PC-9 (cell line): ENCODE results near the gene LAMB1. TPM values are rescaled to one million over a fixed set of nuclear protein-coding genes. Genes with fewer than 3 reads are reported as not detected.

Experiments
- BruUV-seq: library from RNA; stranded (reverse); fragments of 400-500 nt; replicated peaks from 2 replicates; lab custom pipeline; 2021; lab: Mats Ljungman, UMichigan
- CTCF ChIA-PET: fragments of 300-600 bp; sonication (Branson Sonifier 250); formaldehyde crosslinking; loops from one replicate; lab custom pipeline; 2022; ENCODE audit warnings: antibody characterized with exemption; lab: Charles Lee
- POLR2A ChIA-PET: fragments of 300-600 bp; sonication (Branson Sonifier 250); formaldehyde crosslinking; loops from one replicate; lab custom pipeline; 2022; ENCODE audit warnings: antibody characterized with exemption; ENCODE audit not compliant: unreplicated experiment; lab: Charles Lee
- DNase-seq, 2 experiments: peaks; one replicate each; pipeline versions ENCODE4 v3.0.0 to v3.0.0-alpha.2; 2015 to 2022; ENCODE audit warnings: mixed read lengths in 1 of 2
- H2AFZ ChIP-seq: fragments of 200-600 bp; sonication (generic); 2 replicates; pipeline ENCODE4 v1.8.1; 2017; ENCODE audit warnings: antibody characterized with exemption
- H3F3A ChIP-seq: fragments of 200-600 bp; sonication (generic); 2 replicates; pipeline ENCODE4 v1.8.1; 2017; ENCODE audit warnings: antibody characterized with exemption, mild to moderate bottlenecking, low read depth; ENCODE audit not compliant: insufficient read depth
- H3K27ac ChIP-seq: fragments of 200-600 bp; sonication (generic); 2 replicates; pipeline ENCODE4 v1.6.1; 2016; ENCODE audit warnings: mixed run types
- H3K27me3 ChIP-seq: fragments of 200-600 bp; sonication (generic); 2 replicates; pipeline ENCODE4 v1.6.1; 2016; ENCODE audit warnings: low read depth, mixed run types; ENCODE audit not compliant: insufficient read depth
- H3K36me3 ChIP-seq: fragments of 200-600 bp; sonication (generic); 2 replicates; pipeline ENCODE4 v1.6.1; 2016; ENCODE audit warnings: low read depth, mixed run types
- H3K4me1 ChIP-seq: fragments of 200-600 bp; sonication (generic); replicated peaks from 2 replicates; pipeline ENCODE4 v1.6.1; 2016; ENCODE audit warnings: mixed run types; ENCODE audit not compliant: insufficient read depth
- H3K4me2 ChIP-seq: fragments of 200-600 bp; sonication (generic); 2 replicates; pipeline ENCODE4 v1.6.1; 2017; ENCODE audit warnings: mixed run types
- H3K4me3 ChIP-seq: fragments of 200-600 bp; sonication (generic); 2 replicates; pipeline ENCODE4 v1.6.1; 2016; ENCODE audit warnings: mixed run types
- H3K79me2 ChIP-seq: fragments of 200-600 bp; sonication (generic); 2 replicates; pipeline ENCODE4 v1.6.1; 2017; ENCODE audit warnings: low read depth, mixed run types
- H3K9me2 ChIP-seq: fragments of 200-600 bp; sonication (generic); 2 replicates; pipeline ENCODE4 v1.8.1; 2017; ENCODE audit warnings: mild to moderate bottlenecking; ENCODE audit not compliant: insufficient read depth
- H3K9me3 ChIP-seq: fragments of 200-600 bp; sonication (generic); 2 replicates; pipeline ENCODE4 v1.8.1; 2016; ENCODE audit warnings: low read depth; ENCODE audit not compliant: insufficient read depth
- H4K20me1 ChIP-seq: fragments of 200-600 bp; sonication (generic); 2 replicates; pipeline ENCODE4 v1.8.1; 2017; ENCODE audit not compliant: insufficient read depth
- EZH2 ChIP-seq: fragments of 200-600 bp; sonication (generic); IDR thresholded peaks from 2 replicates; pipeline ENCODE4 v1.8.0; 2017; ENCODE audit warnings: antibody characterized with exemption, low read depth
- intact Hi-C: fragments of 100-400 bp; cut with micrococcal nuclease; formaldehyde crosslinking; loops from one replicate; pipeline ENCODE4 v1.10.0; 2022; ENCODE audit not compliant: unreplicated experiment
- total RNA-seq: library from RNA; stranded (reverse); gene quantifications from 2 replicates; pipeline ENCODE4 v1.2.3, GENCODE V29; 2021
- TF ChIP-seq, protein P1 (sequence below): fragments of 200-600 bp; sonication (generic); conservative IDR thresholded peaks from 2 replicates; pipeline ENCODE4 v1.6.1; 2017; ENCODE audit warnings: mixed run types, antibody characterized with exemption, mild to moderate bottlenecking, moderate library complexity

Gene LAMB1
- total RNA-seq, 1 experiment from 2014 or later: 236 TPM

DNA sequence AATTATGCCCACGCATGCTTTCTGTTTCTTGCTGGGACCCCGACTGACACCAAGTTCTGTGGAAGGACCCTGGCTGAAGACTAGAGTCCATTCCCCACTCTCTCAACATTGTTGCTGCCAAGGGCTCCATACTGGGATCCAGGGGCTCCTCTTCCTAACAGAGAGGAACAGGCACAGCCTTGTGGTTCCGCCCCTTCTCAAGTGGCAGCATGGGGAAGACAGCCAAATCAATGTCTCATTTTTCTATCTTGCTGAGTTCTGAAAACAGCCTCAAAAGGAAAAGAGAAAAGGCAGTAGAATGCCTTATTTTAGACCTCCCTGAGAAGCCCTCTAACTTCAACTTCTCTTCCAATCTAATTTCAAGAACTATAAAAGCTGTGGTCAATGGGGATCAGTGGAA is 23.7 kb upstream of the LAMB1 start:
- Histone ChIP-seq H3K9me2 (no peaks in the 10 kb centered on the region), H3K4me3 (no peak overlapping the region), H3K79me2 (no peaks in the 10 kb centered on the region), H3K9me3 (no peaks in the 10 kb centered on the region), H2AFZ (no peak overlapping the region), H3K27me3 (no peaks in the 10 kb centered on the region), H4K20me1 (no peaks in the 10 kb centered on the region), H3K4me2 (no peak overlapping the region), H3F3A (no peaks in the 10 kb centered on the region), H3K27ac (no peak overlapping the region), H3K4me1 (peaks cover 27% of the 10 kb centered on the region), H3K36me3 (no peaks in the 10 kb centered on the region)
- no peak for DNase-seq
- ChIA-PET CTCF (interaction anchor here (0.6 kb wide), 1 partner anchor 62 kb away, joined by 4 read pairs; no protein-coding TSS in a partner anchor), POLR2A (no interaction called here)
- TF ChIP-seq, protein P1, sequence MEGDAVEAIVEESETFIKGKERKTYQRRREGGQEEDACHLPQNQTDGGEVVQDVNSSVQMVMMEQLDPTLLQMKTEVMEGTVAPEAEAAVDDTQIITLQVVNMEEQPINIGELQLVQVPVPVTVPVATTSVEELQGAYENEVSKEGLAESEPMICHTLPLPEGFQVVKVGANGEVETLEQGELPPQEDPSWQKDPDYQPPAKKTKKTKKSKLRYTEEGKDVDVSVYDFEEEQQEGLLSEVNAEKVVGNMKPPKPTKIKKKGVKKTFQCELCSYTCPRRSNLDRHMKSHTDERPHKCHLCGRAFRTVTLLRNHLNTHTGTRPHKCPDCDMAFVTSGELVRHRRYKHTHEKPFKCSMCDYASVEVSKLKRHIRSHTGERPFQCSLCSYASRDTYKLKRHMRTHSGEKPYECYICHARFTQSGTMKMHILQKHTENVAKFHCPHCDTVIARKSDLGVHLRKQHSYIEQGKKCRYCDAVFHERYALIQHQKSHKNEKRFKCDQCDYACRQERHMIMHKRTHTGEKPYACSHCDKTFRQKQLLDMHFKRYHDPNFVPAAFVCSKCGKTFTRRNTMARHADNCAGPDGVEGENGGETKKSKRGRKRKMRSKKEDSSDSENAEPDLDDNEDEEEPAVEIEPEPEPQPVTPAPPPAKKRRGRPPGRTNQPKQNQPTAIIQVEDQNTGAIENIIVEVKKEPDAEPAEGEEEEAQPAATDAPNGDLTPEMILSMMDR: no peak
- TF ChIP-seq EZH2: no peak
- BruUV-seq: no TSS peak
- intact Hi-C loops: no loop called here

DNA sequence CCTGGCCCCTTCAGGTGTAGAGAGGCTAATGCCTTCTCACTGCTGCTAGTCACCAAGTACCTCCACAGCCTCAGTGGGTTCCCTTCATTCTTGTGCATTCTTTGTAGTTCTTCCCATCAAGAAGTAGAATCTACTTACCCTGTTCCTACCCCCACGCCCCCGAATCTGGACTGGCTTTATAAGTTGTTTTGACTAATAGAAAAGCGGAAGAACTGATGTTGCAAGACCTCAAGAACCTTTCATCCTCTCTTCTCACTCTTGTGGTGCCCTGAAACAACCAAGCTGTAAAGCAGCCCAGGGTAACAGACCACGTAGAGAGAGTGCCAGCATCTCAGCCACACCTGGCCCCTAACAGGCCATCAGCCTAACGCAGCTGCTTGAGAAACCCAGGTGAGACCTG is 23.2 kb upstream of the LAMB1 start:
- CTCF ChIA-PET: no interaction called here

DNA sequence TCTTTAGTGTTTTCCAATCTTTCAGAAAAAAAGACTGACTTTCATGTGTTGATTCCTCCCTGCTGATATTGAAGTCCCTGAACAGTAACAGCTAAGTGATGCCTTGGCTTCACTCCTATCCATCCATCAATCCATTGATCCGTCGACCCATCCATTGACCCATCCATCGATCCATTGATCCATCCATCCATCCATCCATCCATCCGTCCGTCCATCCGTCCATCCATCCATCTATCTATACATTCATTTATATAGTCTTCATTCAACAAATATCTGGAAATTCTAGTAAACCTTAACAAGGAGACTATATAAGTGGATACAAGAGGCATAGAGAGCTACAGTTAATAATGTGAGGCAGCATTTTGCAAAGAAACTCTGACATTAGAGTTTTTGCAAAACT is 21.6 kb upstream of the LAMB1 start:
- POLR2A ChIA-PET: no interaction called here

More for the DNA sequence above, 23.2 kb upstream of the LAMB1 start:
- Histone ChIP-seq H2AFZ (no peak overlapping the region), H3F3A (no peaks in the 10 kb centered on the region), H3K27me3 (no peaks in the 10 kb centered on the region), H3K4me2 (no peak overlapping the region), H3K36me3 (no peaks in the 10 kb centered on the region), H3K4me1 (peaks cover 27% of the 10 kb centered on the region), H3K4me3 (no peak overlapping the region), H4K20me1 (no peaks in the 10 kb centered on the region), H3K9me2 (no peaks in the 10 kb centered on the region), H3K9me3 (no peaks in the 10 kb centered on the region), H3K79me2 (no peaks in the 10 kb centered on the region), H3K27ac (no peak overlapping the region)
- no TSS peak for BruUV-seq
- TF ChIP-seq, protein P1: no peak
- no peak for TF ChIP-seq EZH2
- POLR2A ChIA-PET: no interaction called here
- intact Hi-C loops: no loop called here
- no peak for DNase-seq

More for the DNA sequence above, 21.6 kb upstream of the LAMB1 start:
- H3K4me2 ChIP-seq: no peak overlapping the region
- H3K79me2 ChIP-seq: no peaks in the 10 kb centered on the region
- intact Hi-C loops: no loop called here
- H3K36me3 ChIP-seq: no peaks in the 10 kb centered on the region
- TF ChIP-seq, protein P1: no peak
- no peak for TF ChIP-seq EZH2
- BruUV-seq: no TSS peak
- no peaks in the 10 kb centered on the region for H3K9me3 ChIP-seq
- CTCF ChIA-PET: no interaction called here
- no peak overlapping the region for H2AFZ ChIP-seq
- no peak overlapping the region for H3K4me3 ChIP-seq
- no peaks in the 10 kb centered on the region for H3K9me2 ChIP-seq
- no peaks in the 10 kb centered on the region for H3F3A ChIP-seq
- DNase-seq: no peak
- no peaks in the 10 kb centered on the region for H4K20me1 ChIP-seq
- H3K27me3 ChIP-seq: no peaks in the 10 kb centered on the region
- H3K4me1 ChIP-seq: peaks cover 14% of the 10 kb centered on the region
- H3K27ac ChIP-seq: no peak overlapping the region
